ENCODE results near the gene IL17RA.

DNA sequence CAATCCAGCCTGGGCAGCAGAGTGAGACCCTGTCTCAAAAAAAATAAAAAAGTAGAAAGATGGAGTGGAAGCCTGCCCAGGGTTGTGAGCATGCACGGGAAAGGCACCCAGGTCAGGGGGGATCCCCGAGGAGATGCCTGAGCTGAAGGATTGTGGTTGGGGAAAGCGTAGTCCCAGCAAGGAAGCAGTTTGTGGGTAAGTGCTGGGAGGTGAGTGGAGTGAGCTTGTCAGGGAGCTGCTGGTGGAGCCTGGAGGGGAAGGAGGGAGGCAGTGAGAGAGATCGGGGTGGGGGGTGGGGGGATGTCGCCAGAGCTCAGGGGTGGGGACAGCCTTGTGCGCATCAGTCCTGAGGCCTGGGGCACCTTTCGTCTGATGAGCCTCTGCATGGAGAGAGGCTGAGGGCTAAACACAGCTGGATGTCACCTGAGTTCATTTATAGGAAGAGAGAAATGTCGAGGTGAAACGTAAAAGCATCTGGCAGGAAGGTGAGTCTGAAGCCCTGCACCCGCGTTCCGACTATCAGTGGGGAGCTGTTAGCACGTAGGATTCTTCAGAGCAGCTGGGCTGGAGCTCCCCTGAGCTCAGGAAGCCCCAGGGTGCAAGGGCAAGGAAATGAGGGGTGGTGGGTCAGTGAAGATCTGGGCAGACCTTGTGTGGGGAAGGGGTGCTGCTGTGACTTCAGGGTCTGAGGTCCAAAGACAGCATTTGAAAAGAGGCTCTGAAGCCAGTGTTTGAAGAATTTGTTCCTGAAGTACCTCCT is 26.2 kb downstream of the IL17RA start:
- TF ChIP-seq, protein P1, sequence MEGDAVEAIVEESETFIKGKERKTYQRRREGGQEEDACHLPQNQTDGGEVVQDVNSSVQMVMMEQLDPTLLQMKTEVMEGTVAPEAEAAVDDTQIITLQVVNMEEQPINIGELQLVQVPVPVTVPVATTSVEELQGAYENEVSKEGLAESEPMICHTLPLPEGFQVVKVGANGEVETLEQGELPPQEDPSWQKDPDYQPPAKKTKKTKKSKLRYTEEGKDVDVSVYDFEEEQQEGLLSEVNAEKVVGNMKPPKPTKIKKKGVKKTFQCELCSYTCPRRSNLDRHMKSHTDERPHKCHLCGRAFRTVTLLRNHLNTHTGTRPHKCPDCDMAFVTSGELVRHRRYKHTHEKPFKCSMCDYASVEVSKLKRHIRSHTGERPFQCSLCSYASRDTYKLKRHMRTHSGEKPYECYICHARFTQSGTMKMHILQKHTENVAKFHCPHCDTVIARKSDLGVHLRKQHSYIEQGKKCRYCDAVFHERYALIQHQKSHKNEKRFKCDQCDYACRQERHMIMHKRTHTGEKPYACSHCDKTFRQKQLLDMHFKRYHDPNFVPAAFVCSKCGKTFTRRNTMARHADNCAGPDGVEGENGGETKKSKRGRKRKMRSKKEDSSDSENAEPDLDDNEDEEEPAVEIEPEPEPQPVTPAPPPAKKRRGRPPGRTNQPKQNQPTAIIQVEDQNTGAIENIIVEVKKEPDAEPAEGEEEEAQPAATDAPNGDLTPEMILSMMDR (conservative IDR thresholded peaks at IDR 0.05; ENCODE audit: low read depth, low read length): no peak
- no peak for TF ChIP-seq POLR2A (IDR thresholded peaks at IDR 0.05; ENCODE audit: low read depth, low read length)
- TF ChIP-seq, protein P2, sequence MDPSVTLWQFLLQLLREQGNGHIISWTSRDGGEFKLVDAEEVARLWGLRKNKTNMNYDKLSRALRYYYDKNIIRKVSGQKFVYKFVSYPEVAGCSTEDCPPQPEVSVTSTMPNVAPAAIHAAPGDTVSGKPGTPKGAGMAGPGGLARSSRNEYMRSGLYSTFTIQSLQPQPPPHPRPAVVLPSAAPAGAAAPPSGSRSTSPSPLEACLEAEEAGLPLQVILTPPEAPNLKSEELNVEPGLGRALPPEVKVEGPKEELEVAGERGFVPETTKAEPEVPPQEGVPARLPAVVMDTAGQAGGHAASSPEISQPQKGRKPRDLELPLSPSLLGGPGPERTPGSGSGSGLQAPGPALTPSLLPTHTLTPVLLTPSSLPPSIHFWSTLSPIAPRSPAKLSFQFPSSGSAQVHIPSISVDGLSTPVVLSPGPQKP (IDR thresholded peaks at IDR 0.05; ENCODE audit: borderline replicate concordance, low read depth, low read length): no peak
